Mesothelial cell of epicardium (in vitro differentiated cells): Measurements from ENCODE around the gene HBS1L. TPM values are rescaled to one million over a fixed set of nuclear protein-coding genes. Genes with fewer than 3 reads are reported as not detected.

Experiments
- DNase-seq, 2 experiments: peaks; one replicate each; pipeline ENCODE4 v3.0.0; 2021; ENCODE audit warnings: low spot score in 2 of 2; ENCODE audit not compliant: unreplicated experiment in 2 of 2
- H3K27ac Mint-ChIP-seq: 2 replicates; pipeline ENCODE4 v1.8.0; 2021; ENCODE audit warnings: mixed read lengths
- H3K27me3 Mint-ChIP-seq: 2 replicates; pipeline ENCODE4 v1.8.0; 2021; ENCODE audit warnings: low read depth, mixed read lengths
- H3K36me3 Mint-ChIP-seq: 2 replicates; pipeline ENCODE4 v1.8.0; 2021; ENCODE audit warnings: mixed read lengths
- H3K4me1 Mint-ChIP-seq: 2 replicates; pipeline ENCODE4 v1.8.0; 2021; ENCODE audit warnings: mixed read lengths
- H3K4me3 Mint-ChIP-seq: 2 replicates; pipeline ENCODE4 v1.8.0; 2021; ENCODE audit warnings: mild to moderate bottlenecking, moderate library complexity, mixed read lengths
- H3K9me3 Mint-ChIP-seq: 2 replicates; pipeline ENCODE4 v1.8.0; 2021; ENCODE audit warnings: mixed read lengths
- total RNA-seq: library from RNA; stranded (reverse); gene quantifications from 3 replicates; pipeline ENCODE4 v1.2.1, GENCODE V29; 2021
- TF ChIP-seq, protein P1 (sequence below): fragments of 200-600 bp; sonication (generic); IDR thresholded peaks from one replicate; pipeline ENCODE4 v1.5.0; 2021; ENCODE audit warnings: antibody characterized with exemption; ENCODE audit not compliant: unreplicated experiment

Gene HBS1L
- total RNA-seq, 1 donor from 2014 or later, result 75.7 TPM

DNA sequence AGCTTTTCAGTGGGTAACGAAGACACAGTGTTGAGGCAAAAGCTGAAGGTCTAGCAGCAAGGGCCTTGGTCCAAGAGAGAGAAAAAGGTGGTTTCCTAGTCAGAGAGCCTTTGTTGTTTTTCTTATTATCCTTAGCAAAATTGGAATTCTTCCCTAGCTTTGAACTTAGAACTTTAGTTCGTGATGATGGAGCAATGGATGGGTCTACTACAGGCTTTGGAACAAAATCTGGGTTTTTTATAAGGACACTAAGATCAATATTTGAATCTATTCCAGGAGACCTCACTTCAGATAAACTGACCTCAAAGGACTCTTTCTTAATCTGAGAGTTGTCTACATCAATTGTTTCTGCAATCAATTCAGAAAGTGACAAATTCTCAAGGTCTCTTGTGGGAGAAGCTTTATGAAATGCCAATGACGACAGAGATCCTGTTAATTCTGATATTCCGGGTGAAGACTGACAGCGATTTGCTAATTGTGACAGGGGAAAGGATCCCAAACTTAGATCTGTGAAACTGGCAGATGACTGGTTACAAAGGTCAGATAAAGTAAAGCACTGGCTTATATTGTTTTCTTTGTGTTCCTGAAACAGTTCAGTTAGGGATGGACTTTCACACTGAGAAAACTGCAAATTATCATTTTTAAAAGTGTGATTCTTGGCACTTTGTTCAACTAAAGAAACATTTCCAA is 17.7 kb downstream of the HBS1L start:
- peaks cover 12% of the 10 kb centered on the region for H3K36me3 Mint-ChIP-seq
- TF ChIP-seq, protein P1, sequence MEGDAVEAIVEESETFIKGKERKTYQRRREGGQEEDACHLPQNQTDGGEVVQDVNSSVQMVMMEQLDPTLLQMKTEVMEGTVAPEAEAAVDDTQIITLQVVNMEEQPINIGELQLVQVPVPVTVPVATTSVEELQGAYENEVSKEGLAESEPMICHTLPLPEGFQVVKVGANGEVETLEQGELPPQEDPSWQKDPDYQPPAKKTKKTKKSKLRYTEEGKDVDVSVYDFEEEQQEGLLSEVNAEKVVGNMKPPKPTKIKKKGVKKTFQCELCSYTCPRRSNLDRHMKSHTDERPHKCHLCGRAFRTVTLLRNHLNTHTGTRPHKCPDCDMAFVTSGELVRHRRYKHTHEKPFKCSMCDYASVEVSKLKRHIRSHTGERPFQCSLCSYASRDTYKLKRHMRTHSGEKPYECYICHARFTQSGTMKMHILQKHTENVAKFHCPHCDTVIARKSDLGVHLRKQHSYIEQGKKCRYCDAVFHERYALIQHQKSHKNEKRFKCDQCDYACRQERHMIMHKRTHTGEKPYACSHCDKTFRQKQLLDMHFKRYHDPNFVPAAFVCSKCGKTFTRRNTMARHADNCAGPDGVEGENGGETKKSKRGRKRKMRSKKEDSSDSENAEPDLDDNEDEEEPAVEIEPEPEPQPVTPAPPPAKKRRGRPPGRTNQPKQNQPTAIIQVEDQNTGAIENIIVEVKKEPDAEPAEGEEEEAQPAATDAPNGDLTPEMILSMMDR, result no peak
- no peak for DNase-seq
- no peaks in the 10 kb centered on the region for H3K9me3 Mint-ChIP-seq
- H3K4me1 Mint-ChIP-seq, result no peaks in the 10 kb centered on the region
- peak overlapping the region; percentile 13 for H3K27ac Mint-ChIP-seq
- H3K27me3 Mint-ChIP-seq, result no peaks in the 10 kb centered on the region
- no peak overlapping the region for H3K4me3 Mint-ChIP-seq

DNA sequence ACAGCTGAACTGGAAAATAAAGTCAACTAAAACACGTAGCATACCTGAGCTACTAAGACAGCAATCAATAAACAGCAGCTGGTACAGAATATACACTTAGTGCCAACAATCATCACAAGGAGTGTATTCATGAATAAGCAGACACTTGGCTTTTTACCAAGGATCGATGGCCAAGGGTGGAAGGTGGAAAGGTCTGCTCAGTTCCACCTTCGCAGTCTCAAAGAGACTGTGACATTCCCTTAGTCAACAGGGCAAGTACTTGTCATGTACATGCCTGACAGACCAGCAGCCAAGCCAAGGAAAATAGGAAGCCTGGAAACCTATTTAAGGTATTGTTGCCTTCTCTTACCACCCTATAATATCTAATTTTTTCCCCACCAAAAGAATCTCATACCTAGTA is 21.4 kb downstream of the HBS1L start:
- Mint-ChIP-seq H3K9me3 (no peaks in the 10 kb centered on the region), H3K4me1 (no peaks in the 10 kb centered on the region), H3K4me3 (no peak overlapping the region), H3K36me3 (peaks cover 6% of the 10 kb centered on the region), H3K27ac (no peak overlapping the region), H3K27me3 (no peaks in the 10 kb centered on the region)
- no peak for DNase-seq
- TF ChIP-seq, protein P1, result no peak

DNA sequence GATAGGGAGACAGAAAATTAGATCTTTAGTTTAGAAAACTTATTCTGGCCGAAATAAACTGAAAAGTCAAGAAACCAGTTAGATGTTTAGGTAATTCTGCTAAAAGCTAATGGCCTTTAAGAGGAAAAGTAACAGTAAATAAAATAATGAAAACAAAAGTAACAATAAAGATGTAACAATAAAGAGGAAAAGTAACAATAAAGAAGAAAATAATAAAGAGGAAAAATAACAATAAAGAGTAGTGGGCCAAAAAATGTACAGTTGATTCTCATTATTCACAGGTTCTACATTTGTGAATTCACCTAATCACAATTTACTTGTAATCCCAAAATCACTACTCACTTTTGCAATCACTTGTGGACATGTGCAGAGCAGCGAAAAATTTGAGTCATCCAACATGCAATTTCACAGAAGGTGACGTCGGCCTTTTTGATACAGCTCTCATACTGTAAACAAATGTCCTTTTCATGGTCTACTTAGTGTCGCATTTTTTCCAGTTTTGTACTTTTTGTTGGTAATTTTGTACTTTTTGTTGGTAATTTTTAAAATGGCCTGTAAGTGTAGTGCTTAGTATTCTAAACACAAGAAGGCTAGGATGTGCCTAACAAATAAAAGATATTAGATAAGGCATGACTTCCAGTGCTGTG is 24.0 kb downstream of the HBS1L start:
- Mint-ChIP-seq H3K27me3 (no peaks in the 10 kb centered on the region), H3K27ac (no peak overlapping the region), H3K4me3 (no peak overlapping the region), H3K36me3 (peaks cover 6% of the 10 kb centered on the region), H3K9me3 (no peaks in the 10 kb centered on the region), H3K4me1 (peaks cover under 1% of the 10 kb centered on the region)
- DNase-seq, result no peak
- TF ChIP-seq, protein P1, result no peak

DNA sequence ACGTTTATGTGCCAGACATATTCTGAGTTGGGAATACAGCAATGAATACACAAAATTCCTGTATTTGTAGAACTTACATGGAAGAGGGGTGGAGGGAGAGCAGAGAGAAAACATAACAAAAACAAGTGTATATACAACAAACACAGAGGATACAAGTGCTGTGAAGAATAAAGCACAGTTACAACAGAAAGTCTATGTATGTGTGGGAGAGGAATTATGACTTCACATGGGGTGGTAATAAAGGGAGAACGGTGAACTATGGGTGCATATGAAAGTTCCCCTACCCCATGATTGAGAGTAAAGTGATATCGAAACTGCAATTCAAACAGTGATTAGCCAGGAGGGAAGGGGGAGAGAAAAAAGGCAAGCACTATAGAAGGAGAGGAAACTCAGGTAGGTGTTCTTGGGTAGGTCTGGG is 24.6 kb downstream of the HBS1L start:
- no peak overlapping the region for H3K4me3 Mint-ChIP-seq

DNA sequence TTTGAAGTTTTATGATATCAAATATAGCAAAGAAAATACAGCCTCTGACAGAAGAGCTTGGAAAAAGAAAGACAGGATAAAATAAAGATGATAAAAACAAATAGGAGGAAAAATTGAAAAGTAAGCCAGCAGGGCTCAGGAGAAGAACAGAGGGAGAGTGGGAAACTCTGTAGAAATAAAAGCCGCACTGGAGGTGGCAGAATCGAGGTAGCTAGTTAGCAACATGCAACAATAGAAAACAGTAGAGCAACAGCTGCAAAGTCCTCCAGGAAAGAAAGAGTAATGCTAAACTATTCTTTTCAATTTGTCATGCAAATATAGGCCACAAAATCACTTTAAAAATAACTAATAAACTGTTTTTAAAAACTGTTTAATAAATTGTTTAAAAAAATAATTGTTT is 28.8 kb downstream of the HBS1L start:
- no peaks in the 10 kb centered on the region for H3K9me3 Mint-ChIP-seq
- no peak overlapping the region for H3K4me3 Mint-ChIP-seq
- H3K36me3 Mint-ChIP-seq, result no peaks in the 10 kb centered on the region
- no peaks in the 10 kb centered on the region for H3K27me3 Mint-ChIP-seq
- no peak for DNase-seq
- TF ChIP-seq, protein P1, result no peak
- peak overlapping the region; percentile 8 for H3K27ac Mint-ChIP-seq
- peaks cover 5% of the 10 kb centered on the region for H3K4me1 Mint-ChIP-seq

More for the DNA sequence above, 24.6 kb downstream of the HBS1L start:
- Mint-ChIP-seq H3K4me1 (peaks cover 5% of the 10 kb centered on the region), H3K36me3 (peaks cover 6% of the 10 kb centered on the region), H3K9me3 (no peaks in the 10 kb centered on the region), H3K27me3 (no peaks in the 10 kb centered on the region), H3K27ac (no peak overlapping the region)
- TF ChIP-seq, protein P1, result no peak
- no peak for DNase-seq
